Omental fat pad (tissue), 4 donors: ENCODE results near the gene FGF7. TPM values are rescaled to one million over a fixed set of nuclear protein-coding genes. Genes with fewer than 3 reads are reported as not detected.

Source experiments
- ATAC-seq: fragments of 150-250 bp; one replicate; pipeline ENCODE4 v1.9.1; 2016; ENCODE audit warnings: mild to moderate bottlenecking, moderate library complexity; ENCODE audit not compliant: low FRiP score
- DNase-seq: peaks from one replicate; pipeline ENCODE4 v3.0.0-alpha.2; 2019; ENCODE audit warnings: low spot score
- total RNA-seq, 4 donors: library from RNA; depleted of rRNA; stranded (reverse); fragments of >200 nt; gene quantifications; one replicate each; pipeline ENCODE4 v1.1.0, GENCODE V29; 2016
- TF ChIP-seq, protein P1 (sequence below), 3 donors: fragments of 450-650 bp; IDR thresholded peaks; one replicate each; pipeline ENCODE4 v1.5.1; 2016 to 2017; ENCODE audit warnings: antibody characterized with exemption in 3 of 3, mild to moderate bottlenecking in 3 of 3, moderate library complexity in 2 of 3

FGF7 gene
- total RNA-seq, 4 donors from 2014 or later: 77.1 to 127 (median 102) TPM

DNA sequence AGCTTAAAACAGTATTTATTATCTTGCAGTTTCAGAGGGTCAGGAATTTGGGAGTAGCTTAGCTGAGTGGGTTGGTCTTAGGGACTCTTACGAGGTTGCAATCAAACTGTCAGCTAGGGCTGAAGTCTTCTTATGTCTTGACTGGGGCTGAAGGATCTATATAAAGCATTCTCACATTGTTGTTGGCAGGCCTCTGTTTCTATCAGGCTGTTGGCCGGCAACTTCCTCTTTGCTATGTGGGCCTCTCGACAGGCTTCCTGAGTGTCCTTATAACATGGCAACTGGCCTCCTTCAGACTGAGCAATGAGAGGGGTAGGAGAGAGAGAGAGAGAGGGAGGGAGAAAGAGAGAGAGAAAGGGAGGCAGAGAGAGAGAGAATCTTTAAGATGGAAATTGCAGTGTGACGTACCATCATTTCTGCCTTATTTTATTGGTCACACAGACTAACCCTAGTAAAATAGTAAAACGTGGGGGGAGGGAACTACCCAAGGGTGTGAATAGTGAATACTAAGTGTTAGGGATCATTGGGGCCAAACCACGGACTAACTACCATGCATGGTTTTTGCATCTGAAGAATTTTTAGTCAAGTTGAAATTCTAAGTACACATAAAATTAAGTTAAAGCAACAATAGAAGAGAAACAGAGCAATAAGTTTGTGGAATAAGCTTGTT is 16.1 kb downstream of the FGF7 start:
- no peak for ATAC-seq
- DNase-seq: no peak
- TF ChIP-seq, protein P1, sequence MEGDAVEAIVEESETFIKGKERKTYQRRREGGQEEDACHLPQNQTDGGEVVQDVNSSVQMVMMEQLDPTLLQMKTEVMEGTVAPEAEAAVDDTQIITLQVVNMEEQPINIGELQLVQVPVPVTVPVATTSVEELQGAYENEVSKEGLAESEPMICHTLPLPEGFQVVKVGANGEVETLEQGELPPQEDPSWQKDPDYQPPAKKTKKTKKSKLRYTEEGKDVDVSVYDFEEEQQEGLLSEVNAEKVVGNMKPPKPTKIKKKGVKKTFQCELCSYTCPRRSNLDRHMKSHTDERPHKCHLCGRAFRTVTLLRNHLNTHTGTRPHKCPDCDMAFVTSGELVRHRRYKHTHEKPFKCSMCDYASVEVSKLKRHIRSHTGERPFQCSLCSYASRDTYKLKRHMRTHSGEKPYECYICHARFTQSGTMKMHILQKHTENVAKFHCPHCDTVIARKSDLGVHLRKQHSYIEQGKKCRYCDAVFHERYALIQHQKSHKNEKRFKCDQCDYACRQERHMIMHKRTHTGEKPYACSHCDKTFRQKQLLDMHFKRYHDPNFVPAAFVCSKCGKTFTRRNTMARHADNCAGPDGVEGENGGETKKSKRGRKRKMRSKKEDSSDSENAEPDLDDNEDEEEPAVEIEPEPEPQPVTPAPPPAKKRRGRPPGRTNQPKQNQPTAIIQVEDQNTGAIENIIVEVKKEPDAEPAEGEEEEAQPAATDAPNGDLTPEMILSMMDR (IDR thresholded peaks at IDR 0.05): no peak

DNA sequence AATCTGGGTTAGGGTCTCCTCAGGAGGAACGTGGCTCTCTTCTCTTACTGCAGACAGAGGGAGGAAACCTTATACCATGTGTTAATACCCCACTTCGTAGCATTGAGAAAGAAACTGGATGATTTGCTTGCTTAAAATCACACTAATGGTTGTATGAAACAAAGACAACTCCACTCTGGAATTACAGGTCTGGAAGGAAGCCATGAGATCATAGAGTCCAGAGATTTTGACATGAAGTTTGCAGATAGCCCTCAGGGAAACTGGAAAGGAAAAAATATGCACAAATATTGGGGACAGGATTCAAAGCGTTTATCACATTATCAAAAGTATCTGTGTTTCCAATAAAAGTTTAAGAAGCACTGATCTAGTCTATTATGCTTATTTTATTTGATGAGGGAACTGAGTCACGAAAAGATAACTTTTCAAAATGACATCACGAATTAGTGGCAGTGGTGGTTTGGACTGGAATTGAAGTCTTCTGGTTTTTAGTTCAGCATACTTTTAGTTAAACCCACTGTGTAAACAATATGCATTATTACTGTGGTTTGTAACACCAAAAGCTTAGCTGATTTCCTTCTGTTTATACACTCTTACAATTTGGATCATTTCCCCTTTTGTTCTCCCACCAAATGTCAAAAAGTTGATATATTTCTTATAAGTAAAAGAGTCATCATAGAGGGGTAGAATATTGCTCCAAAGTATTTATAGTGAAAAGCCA is 16.8 kb downstream of the FGF7 start:
- ATAC-seq: no peak
- DNase-seq: no peak
- TF ChIP-seq, protein P1 (IDR thresholded peaks at IDR 0.05): no peak

DNA sequence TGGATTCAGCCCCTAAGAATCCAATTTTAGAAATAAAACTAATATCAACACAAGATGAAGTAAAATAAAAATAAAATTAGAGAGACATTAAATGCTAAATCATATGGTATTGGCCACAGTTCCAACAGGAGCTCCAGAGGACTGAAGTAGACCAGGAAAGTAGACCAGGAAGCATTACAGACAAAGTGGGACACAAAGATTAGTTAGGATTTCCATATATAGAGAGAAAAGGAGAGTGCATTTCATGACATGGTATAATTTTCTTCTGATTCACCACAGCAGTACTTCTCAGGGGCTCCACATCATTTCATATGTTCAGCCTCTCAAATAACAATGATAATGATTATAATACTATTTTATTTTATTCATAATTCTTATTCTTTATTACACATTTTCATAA is 18.3 kb downstream of the FGF7 start:
- DNase-seq (no peak), ATAC-seq (no peak)
- TF ChIP-seq, protein P1 (IDR thresholded peaks at IDR 0.05): no peak

DNA sequence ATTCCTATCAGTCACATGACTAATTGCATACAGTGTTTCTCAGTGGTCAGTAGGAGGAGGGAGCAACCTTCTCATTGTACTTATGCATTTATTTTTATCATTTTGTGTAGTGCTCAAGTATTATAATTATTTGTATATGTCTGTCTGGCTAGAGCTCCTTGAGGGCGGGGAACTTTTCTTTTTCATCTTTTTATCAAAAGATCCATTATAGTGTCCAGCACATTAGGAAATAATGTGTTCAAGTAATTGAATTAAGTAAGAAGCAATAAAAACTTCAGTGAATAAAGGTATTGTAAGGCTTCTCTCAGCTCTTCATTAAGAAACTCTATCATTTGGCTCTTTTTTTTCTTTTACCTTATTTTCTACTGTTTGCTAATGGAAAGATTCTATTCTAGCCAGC is 18.8 kb downstream of the FGF7 start:
- TF ChIP-seq, protein P1 (IDR thresholded peaks at IDR 0.05): no peak
- ATAC-seq (no peak), DNase-seq (no peak)

DNA sequence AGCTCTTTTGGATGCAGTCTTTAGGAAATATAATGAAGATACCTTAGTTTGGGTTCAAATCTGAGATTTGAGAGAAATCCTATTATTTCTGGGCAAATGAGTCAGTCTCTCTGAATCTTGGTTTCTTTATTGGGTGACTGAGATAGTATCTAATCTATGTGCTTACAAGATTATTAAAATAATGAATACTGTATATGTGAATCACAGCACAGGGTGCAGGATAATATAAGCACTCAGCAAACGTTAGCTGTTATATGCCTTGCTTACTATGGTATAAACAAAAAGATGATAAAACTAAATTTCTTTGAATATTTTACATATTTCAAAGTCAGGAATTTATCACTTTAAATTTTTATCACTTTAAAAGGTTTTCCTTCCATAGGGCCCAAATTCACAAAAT is 29.6 kb downstream of the FGF7 start:
- DNase-seq: no peak
- TF ChIP-seq, protein P1 (IDR thresholded peaks at IDR 0.05): no peak
- ATAC-seq: no peak

DNA sequence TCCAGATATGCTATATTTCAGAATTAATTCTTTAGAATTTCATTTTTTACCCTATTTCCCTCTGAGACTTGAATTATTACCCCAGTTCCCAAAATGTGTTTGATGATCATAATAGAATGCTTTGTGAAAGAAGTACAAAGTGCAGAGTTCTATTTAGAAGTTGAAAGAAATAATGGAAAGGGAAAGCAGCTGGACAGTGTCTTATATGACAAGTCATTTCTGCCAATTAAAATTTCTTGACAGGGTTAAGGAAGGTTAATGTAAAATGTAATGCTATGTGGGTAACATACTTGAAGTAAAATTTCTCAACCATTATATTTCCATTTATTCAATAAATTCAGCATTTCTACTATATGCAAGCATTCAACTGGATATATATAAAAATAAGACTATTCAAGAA is 33.1 kb downstream of the FGF7 start:
- DNase-seq (no peak), ATAC-seq (no peak)
- TF ChIP-seq, protein P1 (IDR thresholded peaks at IDR 0.05): no peak

DNA sequence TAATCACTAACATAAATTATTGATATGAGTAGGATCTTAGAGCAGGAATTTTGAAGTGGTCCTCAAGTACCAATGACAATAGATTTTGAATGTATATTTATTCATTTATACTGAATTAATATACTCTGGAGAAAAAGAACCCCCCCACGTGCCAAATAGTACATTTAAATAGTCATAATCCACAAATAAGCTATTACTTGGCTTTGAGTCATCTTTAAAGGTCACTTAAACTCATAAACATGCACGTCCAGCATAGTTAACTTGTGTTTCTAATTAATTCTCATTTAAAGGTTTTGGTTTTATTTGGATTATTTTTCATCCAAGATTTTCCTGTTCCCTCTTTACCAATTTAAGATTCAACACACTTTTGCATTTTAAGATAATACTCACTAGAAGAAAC is 35.1 kb downstream of the FGF7 start:
- ATAC-seq (no peak), DNase-seq (no peak)
- TF ChIP-seq, protein P1 (IDR thresholded peaks at IDR 0.05): no peak
